OCI-LY1 (cell line): ENCODE results near the gene ARID3B.

Source experiments
- H2AFZ ChIP-seq: fragments of 200-600 bp; sonication (generic), shearing (Covaris generic); 2 replicates; pipeline ENCODE4 v1.6.0; 2014; ENCODE audit warnings: antibody characterized with exemption, mild to moderate bottlenecking, low read length
- H3F3A ChIP-seq: fragments of 200-600 bp; sonication (generic), shearing (Covaris generic); 2 replicates; pipeline ENCODE4 v1.6.0; 2014; ENCODE audit warnings: mild to moderate bottlenecking, antibody characterized with exemption, low read length, moderate library complexity; ENCODE audit not compliant: insufficient read depth
- H3K27ac ChIP-seq: fragments of 200-600 bp; sonication (generic); 2 replicates; pipeline ENCODE4 v1.5.1; 2014; ENCODE audit warnings: low read length, mixed run types, mild to moderate bottlenecking, low read depth; ENCODE audit not compliant: poor library complexity, severe bottlenecking
- H3K27me3 ChIP-seq: fragments of 200-600 bp; sonication (generic); 2 replicates; pipeline ENCODE4 v1.6.0; 2014; ENCODE audit warnings: antibody characterized with exemption, mild to moderate bottlenecking, low read length, moderate library complexity; ENCODE audit not compliant: insufficient read depth
- H3K36me3 ChIP-seq: fragments of 200-600 bp; sonication (generic); 2 replicates; pipeline ENCODE4 v1.6.1; 2014; ENCODE audit warnings: mild to moderate bottlenecking, antibody characterized with exemption, low read length, moderate library complexity, mixed read lengths; ENCODE audit not compliant: insufficient read depth
- H3K4me1 ChIP-seq: fragments of 200-600 bp; sonication (generic); 2 replicates; pipeline ENCODE4 v1.5.1; 2014; ENCODE audit warnings: mild to moderate bottlenecking, low read length, moderate library complexity; ENCODE audit not compliant: insufficient read depth, severe bottlenecking
- H3K4me2 ChIP-seq: fragments of 200-600 bp; sonication (generic), shearing (Covaris generic); 2 replicates; pipeline ENCODE4 v1.6.1; 2014; ENCODE audit warnings: low read length
- H3K4me3 ChIP-seq: fragments of 200-600 bp; sonication (generic); 2 replicates; pipeline ENCODE4 v1.5.1; 2014; ENCODE audit warnings: low read length, low read depth, mild to moderate bottlenecking, mixed read lengths; ENCODE audit not compliant: poor library complexity, severe bottlenecking
- H3K79me2 ChIP-seq: fragments of 200-600 bp; shearing (Covaris generic); 2 replicates; pipeline ENCODE4 v1.6.1; 2016; ENCODE audit warnings: mixed run types, low read length, mixed read lengths; ENCODE audit not compliant: insufficient read depth
- H3K9ac ChIP-seq: fragments of 200-600 bp; sonication (generic), shearing (Covaris generic); 2 replicates; pipeline ENCODE4 v1.6.1; 2014; ENCODE audit warnings: mild to moderate bottlenecking, low read length, mixed read lengths
- H3K9me2 ChIP-seq: fragments of 200-600 bp; sonication (generic), shearing (Covaris generic); 2 replicates; pipeline ENCODE4 v1.6.1; 2014; ENCODE audit warnings: low read depth, mild to moderate bottlenecking, low read length, mixed read lengths
- H3K9me3 ChIP-seq: fragments of 200-600 bp; shearing (Covaris generic); 2 replicates; pipeline ENCODE4 v1.6.1; 2014; ENCODE audit warnings: low read length, mixed read lengths
- H4K20me1 ChIP-seq: fragments of 200-600 bp; sonication (generic), shearing (Covaris generic); 2 replicates; pipeline ENCODE4 v1.6.0; 2016; ENCODE audit warnings: mild to moderate bottlenecking, low read length; ENCODE audit not compliant: insufficient read depth
- EZH2 ChIP-seq: fragments of 200-600 bp; sonication (generic), shearing (Covaris generic); IDR thresholded peaks from 2 replicates; pipeline ENCODE4 v1.8.0; 2017; ENCODE audit warnings: borderline replicate concordance, mixed run types, mild to moderate bottlenecking, antibody characterized with exemption, low read length, moderate library complexity, mixed read lengths
- TF ChIP-seq, protein P1 (sequence below): fragments of 200-600 bp; sonication (generic), shearing (Covaris generic); IDR thresholded peaks from 2 replicates; pipeline ENCODE4 v1.5.1; 2017; ENCODE audit warnings: mild to moderate bottlenecking, antibody characterized with exemption, low read length, moderate library complexity, mixed read lengths

The ARID3B gene

GRCh38 chr15:74608786-74609185 lies 67.8 kb downstream of the ARID3B start:
- Histone ChIP-seq H3K9me3 (no peaks in the 10 kb centered on the region), H3K4me3 (no peak overlapping the region), H3K4me1 (peaks cover 2% of the 10 kb centered on the region), H3K27ac (no peak overlapping the region), H2AFZ (no peak overlapping the region), H3K79me2 (no peaks in the 10 kb centered on the region), H3K9me2 (no peaks in the 10 kb centered on the region), H3K9ac (no peak overlapping the region), H4K20me1 (no peaks in the 10 kb centered on the region), H3K36me3 (no peaks in the 10 kb centered on the region), H3F3A (no peaks in the 10 kb centered on the region), H3K27me3 (no peaks in the 10 kb centered on the region), H3K4me2 (no peak overlapping the region)
- TF ChIP-seq, protein P1, sequence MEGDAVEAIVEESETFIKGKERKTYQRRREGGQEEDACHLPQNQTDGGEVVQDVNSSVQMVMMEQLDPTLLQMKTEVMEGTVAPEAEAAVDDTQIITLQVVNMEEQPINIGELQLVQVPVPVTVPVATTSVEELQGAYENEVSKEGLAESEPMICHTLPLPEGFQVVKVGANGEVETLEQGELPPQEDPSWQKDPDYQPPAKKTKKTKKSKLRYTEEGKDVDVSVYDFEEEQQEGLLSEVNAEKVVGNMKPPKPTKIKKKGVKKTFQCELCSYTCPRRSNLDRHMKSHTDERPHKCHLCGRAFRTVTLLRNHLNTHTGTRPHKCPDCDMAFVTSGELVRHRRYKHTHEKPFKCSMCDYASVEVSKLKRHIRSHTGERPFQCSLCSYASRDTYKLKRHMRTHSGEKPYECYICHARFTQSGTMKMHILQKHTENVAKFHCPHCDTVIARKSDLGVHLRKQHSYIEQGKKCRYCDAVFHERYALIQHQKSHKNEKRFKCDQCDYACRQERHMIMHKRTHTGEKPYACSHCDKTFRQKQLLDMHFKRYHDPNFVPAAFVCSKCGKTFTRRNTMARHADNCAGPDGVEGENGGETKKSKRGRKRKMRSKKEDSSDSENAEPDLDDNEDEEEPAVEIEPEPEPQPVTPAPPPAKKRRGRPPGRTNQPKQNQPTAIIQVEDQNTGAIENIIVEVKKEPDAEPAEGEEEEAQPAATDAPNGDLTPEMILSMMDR, result no peak
- TF ChIP-seq EZH2, result no peak

DNA sequence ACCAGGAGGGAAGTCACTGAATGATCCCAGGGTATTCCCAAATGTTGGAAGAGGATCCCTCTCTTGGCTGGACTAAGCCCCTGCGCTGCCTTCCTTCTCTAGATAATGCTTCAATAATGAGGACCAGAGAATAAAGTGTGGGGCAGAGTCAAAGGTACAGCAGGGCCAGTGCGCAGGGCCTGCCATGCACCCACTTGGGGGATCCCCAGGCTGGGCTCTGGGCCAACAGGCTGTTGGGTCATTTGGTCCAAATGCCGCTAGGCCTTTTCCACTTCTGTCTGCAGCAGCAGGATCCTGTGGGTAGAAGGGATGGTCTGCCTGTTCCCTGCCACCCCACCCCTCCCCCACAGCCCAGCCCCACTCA lies 68.9 kb downstream of the ARID3B start:
- H3K9ac ChIP-seq, result no peak overlapping the region
- H3K27ac ChIP-seq, result no peak overlapping the region
- no peak overlapping the region for H2AFZ ChIP-seq
- no peaks in the 10 kb centered on the region for H3K9me2 ChIP-seq
- H3K36me3 ChIP-seq, result no peaks in the 10 kb centered on the region
- H3K4me1 ChIP-seq, result peaks cover 8% of the 10 kb centered on the region
- H3K79me2 ChIP-seq, result no peaks in the 10 kb centered on the region
- no peaks in the 10 kb centered on the region for H4K20me1 ChIP-seq
- H3K4me3 ChIP-seq, result no peak overlapping the region
- H3K4me2 ChIP-seq, result no peak overlapping the region
- H3F3A ChIP-seq, result no peaks in the 10 kb centered on the region
- no peak for TF ChIP-seq EZH2
- TF ChIP-seq, protein P1, result no peak
- no peaks in the 10 kb centered on the region for H3K27me3 ChIP-seq
- no peaks in the 10 kb centered on the region for H3K9me3 ChIP-seq

- TF ChIP-seq, protein P1, result no peak
- TF ChIP-seq EZH2, result no peak
- Histone ChIP-seq H3K4me2 (no peak overlapping the region), H3K9me3 (no peaks in the 10 kb centered on the region)
Measured at GRCh38 chr15:74610302-74610951, 69.4 kb downstream of the ARID3B start.

More at GRCh38 chr15:74610302-74610951, 69.4 kb downstream of the ARID3B start:
- Histone ChIP-seq H3K9ac (no peak overlapping the region), H2AFZ (no peak overlapping the region), H3K9me2 (no peaks in the 10 kb centered on the region), H3K27ac (no peak overlapping the region), H3F3A (no peaks in the 10 kb centered on the region), H3K79me2 (no peaks in the 10 kb centered on the region), H3K27me3 (no peaks in the 10 kb centered on the region), H3K4me1 (peaks cover 8% of the 10 kb centered on the region), H3K4me3 (no peak overlapping the region), H4K20me1 (no peaks in the 10 kb centered on the region), H3K36me3 (no peaks in the 10 kb centered on the region)
